ENCODE data around the gene BPIFB6. TPM values are rescaled to one million over a fixed set of nuclear protein-coding genes. Genes with fewer than 3 reads are reported as not detected.

BPIFB6 gene
- polyA plus RNA-seq, 1 donor (not counting 4 experiments of a cell fraction or from before 2014, with no cell fraction given) = not detected

DNA sequence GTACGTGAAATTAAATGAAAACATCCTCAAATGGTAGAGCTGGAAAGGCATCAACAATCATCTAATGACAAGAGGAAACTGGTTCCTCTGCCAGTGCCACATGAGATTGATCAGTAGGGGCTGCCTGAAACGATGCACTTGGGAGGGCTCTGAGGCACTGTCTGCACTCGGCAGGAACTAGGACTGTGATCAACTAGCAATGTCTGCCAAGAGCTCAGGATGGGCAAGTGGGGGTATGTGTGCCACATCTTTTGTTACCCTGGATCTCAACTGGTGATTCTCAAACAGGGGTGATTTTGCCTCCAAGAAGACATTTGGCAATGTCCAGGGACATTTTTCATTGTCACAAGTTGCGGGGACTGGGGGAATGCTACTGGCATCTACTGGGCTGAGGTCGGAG lies 1.9 kb downstream of the BPIFB6 start:
- Histone ChIP-seq H4K20me1 (ENCODE audit: control insufficient read depth, extremely low read depth, insufficient read depth, low read length) (no peaks in the 10 kb centered on the region), H3K9me1 (ENCODE audit: control insufficient read depth, extremely low read depth, insufficient read depth, low read length) (no peaks in the 10 kb centered on the region), H3K9me3 (ENCODE audit: control insufficient read depth, low read depth, low read length) (no peaks in the 10 kb centered on the region), H3K4me2 (ENCODE audit: control insufficient read depth, extremely low read depth, insufficient read depth, low read depth, low read length) (no peak overlapping the region), H3K27ac (ENCODE audit: control insufficient read depth, insufficient read depth, low read length) (no peak overlapping the region), H3K4me3 (ENCODE audit: control insufficient read depth in 2 of 3, extremely low read depth in 1 of 3, insufficient read depth in 2 of 3, low read depth in 1 of 3, low read length in 3 of 3) (no peak overlapping the region), H2AFZ (ENCODE audit: control insufficient read depth, low read length) (no peak overlapping the region), H3K9ac (ENCODE audit: control insufficient read depth, extremely low read depth, insufficient read depth, low read length) (no peak overlapping the region), H3K79me2 (ENCODE audit: control insufficient read depth, insufficient read depth, low read length) (no peaks in the 10 kb centered on the region), H3K36me3 (ENCODE audit: control insufficient read depth in 2 of 2, extremely low read depth in 1 of 2, insufficient read depth in 2 of 2, low read length in 2 of 2) (no peaks in the 10 kb centered on the region), H3K4me1 (ENCODE audit: control insufficient read depth, extremely low read depth, insufficient read depth, low read length) (no peaks in the 10 kb centered on the region), H3K27me3 (ENCODE audit: control insufficient read depth, extremely low read depth, insufficient read depth, low read length) (no peaks in the 10 kb centered on the region)
- TF ChIP-seq, protein P1, sequence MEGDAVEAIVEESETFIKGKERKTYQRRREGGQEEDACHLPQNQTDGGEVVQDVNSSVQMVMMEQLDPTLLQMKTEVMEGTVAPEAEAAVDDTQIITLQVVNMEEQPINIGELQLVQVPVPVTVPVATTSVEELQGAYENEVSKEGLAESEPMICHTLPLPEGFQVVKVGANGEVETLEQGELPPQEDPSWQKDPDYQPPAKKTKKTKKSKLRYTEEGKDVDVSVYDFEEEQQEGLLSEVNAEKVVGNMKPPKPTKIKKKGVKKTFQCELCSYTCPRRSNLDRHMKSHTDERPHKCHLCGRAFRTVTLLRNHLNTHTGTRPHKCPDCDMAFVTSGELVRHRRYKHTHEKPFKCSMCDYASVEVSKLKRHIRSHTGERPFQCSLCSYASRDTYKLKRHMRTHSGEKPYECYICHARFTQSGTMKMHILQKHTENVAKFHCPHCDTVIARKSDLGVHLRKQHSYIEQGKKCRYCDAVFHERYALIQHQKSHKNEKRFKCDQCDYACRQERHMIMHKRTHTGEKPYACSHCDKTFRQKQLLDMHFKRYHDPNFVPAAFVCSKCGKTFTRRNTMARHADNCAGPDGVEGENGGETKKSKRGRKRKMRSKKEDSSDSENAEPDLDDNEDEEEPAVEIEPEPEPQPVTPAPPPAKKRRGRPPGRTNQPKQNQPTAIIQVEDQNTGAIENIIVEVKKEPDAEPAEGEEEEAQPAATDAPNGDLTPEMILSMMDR (optimal IDR thresholded peaks at IDR 0.05 in 1 of 3, IDR thresholded peaks at IDR 0.05 in 1 of 3, conservative IDR thresholded peaks at IDR 0.05 in 1 of 3; ENCODE audit: extremely low read depth in 1 of 3, insufficient read depth in 2 of 3, low read length in 3 of 3) = no peak
- FAIRE-seq (no peak), DNase-seq (ENCODE audit: low read depth, low spot score) (no peak)
- dilution Hi-C loops (cut with MboI; ENCODE audit: extremely low pct_ligation_motif_present, low sequenced_read_pairs) = no loop called here

DNA sequence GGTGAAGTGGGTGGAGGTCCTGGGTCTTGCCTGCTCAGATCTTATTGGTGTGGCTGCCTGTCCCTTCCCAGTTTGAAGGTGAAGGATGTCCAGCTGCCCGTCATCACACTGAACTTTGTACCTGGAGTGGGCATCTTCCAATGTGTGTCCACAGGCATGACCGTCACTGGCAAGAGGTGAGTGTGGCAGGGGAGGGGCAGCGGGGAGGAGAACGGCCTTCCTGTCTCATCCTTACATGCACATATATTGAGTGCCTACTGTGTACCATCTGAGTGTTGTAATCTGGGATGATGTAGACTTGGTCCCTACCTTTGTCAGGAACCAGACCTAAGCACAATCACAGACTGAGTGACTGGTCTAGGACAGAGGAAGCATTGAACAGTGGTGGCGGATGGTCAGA lies 2.7 kb downstream of the BPIFB6 start:
- H3K4me3 ChIP-seq (ENCODE audit: control insufficient read depth in 2 of 3, extremely low read depth in 1 of 3, insufficient read depth in 2 of 3, low read depth in 1 of 3, low read length in 3 of 3) = no peak overlapping the region
- no peaks in the 10 kb centered on the region for H3K27me3 ChIP-seq (ENCODE audit: control insufficient read depth, extremely low read depth, insufficient read depth, low read length)
- H3K4me1 ChIP-seq (ENCODE audit: control insufficient read depth, extremely low read depth, insufficient read depth, low read length) = no peaks in the 10 kb centered on the region
- dilution Hi-C loops (cut with MboI; ENCODE audit: extremely low pct_ligation_motif_present, low sequenced_read_pairs) = no loop called here
- H3K4me2 ChIP-seq (ENCODE audit: control insufficient read depth, extremely low read depth, insufficient read depth, low read depth, low read length) = no peak overlapping the region
- H3K27ac ChIP-seq (ENCODE audit: control insufficient read depth, insufficient read depth, low read length) = no peak overlapping the region
- no peaks in the 10 kb centered on the region for H3K9me1 ChIP-seq (ENCODE audit: control insufficient read depth, extremely low read depth, insufficient read depth, low read length)
- no peak for TF ChIP-seq EZH2 (IDR thresholded peaks at IDR 0.05; ENCODE audit: low read length)
- TF ChIP-seq, protein P1 (optimal IDR thresholded peaks at IDR 0.05 in 1 of 3, IDR thresholded peaks at IDR 0.05 in 1 of 3, conservative IDR thresholded peaks at IDR 0.05 in 1 of 3; ENCODE audit: extremely low read depth in 1 of 3, insufficient read depth in 2 of 3, low read length in 3 of 3) = no peak
- H3K36me3 ChIP-seq (ENCODE audit: control insufficient read depth in 2 of 2, extremely low read depth in 1 of 2, insufficient read depth in 2 of 2, low read length in 2 of 2) = no peaks in the 10 kb centered on the region
- no peaks in the 10 kb centered on the region for H3K79me2 ChIP-seq (ENCODE audit: control insufficient read depth, insufficient read depth, low read length)
- no peak for DNase-seq (ENCODE audit: low read depth, low spot score)
- H3K9ac ChIP-seq (ENCODE audit: control insufficient read depth, extremely low read depth, insufficient read depth, low read length) = no peak overlapping the region
- H2AFZ ChIP-seq (ENCODE audit: control insufficient read depth, low read length) = no peak overlapping the region
- no peaks in the 10 kb centered on the region for H3K9me3 ChIP-seq (ENCODE audit: control insufficient read depth, low read depth, low read length)
- no peak for FAIRE-seq
- H4K20me1 ChIP-seq (ENCODE audit: control insufficient read depth, extremely low read depth, insufficient read depth, low read length) = no peaks in the 10 kb centered on the region

All from keratinocyte (primary cell).